Measurements from ENCODE around the gene DHX16. TPM values are rescaled to one million over a fixed set of nuclear protein-coding genes. Genes with fewer than 3 reads are reported as not detected.

Gene DHX16
- total RNA-seq, 1 donor from 2014 or later, result 15.2 TPM

DNA sequence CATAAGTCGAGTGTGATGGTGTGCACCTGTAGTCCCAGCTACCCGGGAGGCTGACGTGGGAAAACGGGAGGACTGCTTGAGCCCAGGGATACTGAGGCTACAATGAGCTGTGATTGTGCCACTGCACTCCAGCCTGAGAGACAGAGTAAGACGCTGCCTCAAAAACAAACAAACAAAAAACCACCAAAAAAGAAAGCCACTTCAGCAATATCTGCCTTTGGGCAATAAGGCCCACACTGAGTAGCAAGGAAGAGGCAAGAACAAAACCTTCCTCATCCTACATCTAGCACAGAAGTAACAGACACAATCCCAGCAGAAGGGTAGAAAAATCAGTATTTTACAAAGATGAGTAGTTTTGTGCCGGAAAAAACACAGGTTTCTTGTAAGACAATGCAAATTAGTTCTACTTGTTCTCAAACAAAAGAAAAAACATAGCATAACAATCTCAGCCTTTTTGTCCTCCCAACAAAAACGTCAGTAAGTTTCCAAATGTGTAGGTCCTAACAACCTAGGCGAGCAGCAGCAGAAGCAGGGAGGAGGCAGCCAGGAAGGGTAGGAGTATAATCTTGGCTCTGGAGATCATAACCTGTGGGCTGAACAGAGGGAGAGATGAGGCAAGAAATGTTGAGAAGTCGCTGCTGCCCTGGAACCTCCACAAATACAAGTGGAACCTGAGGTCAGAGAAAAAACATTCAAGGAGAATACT lies 61.5 kb downstream of the DHX16 start:
- DNase-seq (ENCODE audit: low spot score) (no peak), ATAC-seq (no peak)

DNA sequence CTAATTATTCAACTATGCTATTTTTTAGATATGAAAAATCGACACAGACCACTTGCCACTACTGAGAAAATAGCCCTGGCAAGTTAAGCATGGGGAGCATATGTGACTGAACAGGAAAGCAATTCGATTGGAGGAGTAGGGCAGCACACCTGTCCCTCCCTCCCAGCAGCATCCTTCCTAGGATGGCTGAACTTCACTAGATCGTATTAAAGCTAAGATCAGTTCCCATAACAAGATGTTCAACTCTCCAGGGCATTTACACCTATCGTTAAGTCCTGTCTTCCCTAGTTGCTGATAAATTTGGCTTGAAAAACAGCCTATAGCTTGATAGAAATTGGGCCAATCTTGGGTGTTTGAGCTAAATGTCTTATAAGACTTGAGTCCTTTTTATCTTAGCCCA lies 62.7 kb downstream of the DHX16 start:
- ATAC-seq, result no peak
- DNase-seq (ENCODE audit: low spot score), result no peak

DNA sequence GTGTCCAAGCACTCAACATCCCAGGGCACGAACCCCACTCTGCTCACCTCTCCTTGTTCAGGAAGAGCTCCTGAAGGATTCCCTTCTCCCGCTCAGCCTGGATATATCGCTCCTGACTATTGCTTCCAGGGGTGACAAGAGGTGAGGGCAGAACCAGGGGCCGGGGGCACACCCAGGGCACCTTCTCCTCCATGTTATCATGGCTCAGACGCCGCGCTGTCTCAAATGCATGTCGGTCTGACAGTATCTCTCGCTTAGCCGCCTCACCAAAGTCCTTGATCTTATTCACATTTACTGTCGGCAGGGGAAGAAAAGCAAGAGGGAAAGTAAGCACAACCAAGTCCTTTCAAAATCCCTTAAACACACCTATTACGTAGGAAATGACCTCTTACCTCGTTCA lies 68.8 kb downstream of the DHX16 start:
- ATAC-seq (no peak), DNase-seq (ENCODE audit: low spot score) (no peak)

Other genes with a start within 250 kb of the DHX16 start
- 141 TPM for gene HLA-E, start 183.5 kb downstream of the DHX16 start, total RNA-seq
- gene GNL1, start 116.5 kb downstream of the DHX16 start, total RNA-seq, result 24.0 TPM
- 2.3 TPM for gene PRR3, start 115.7 kb downstream of the DHX16 start, total RNA-seq
- gene ABCF1, start 101.6 kb downstream of the DHX16 start, total RNA-seq, result 24.4 TPM
- gene PPP1R10, start 55.8 kb downstream of the DHX16 start, total RNA-seq, result 49.8 TPM
- 53.3 TPM for gene MRPS18B, start 55.2 kb downstream of the DHX16 start, total RNA-seq
- 5.1 TPM for gene ATAT1, start 46.1 kb downstream of the DHX16 start, total RNA-seq
- 13.8 TPM for gene C6orf136, start 25.9 kb downstream of the DHX16 start, total RNA-seq
- 10.6 TPM for gene PPP1R18, start 13.6 kb upstream of the DHX16 start, total RNA-seq
- 1.8 TPM for gene NRM, start 18.0 kb upstream of the DHX16 start, total RNA-seq
- gene MDC1, start 44.3 kb upstream of the DHX16 start, total RNA-seq, result 13.7 TPM
- gene TUBB, start 47.3 kb upstream of the DHX16 start, total RNA-seq, result 219 TPM
- gene FLOT1, start 69.7 kb upstream of the DHX16 start, total RNA-seq, result 45.9 TPM
- gene IER3, start 71.5 kb upstream of the DHX16 start, total RNA-seq, result 5.8 TPM
- 5.1 TPM for gene DDR1, start 211.5 kb upstream of the DHX16 start, total RNA-seq
- gene GTF2H4, start 235.2 kb upstream of the DHX16 start, total RNA-seq, result 21.7 TPM
- 28.9 TPM for gene VARS2, start 241.2 kb upstream of the DHX16 start, total RNA-seq

Data from left lobe of liver (tissue), 2 donors.